Measurements from ENCODE around the gene TRIM65. TPM values are rescaled to one million over a fixed set of nuclear protein-coding genes. Genes with fewer than 3 reads are reported as not detected.

TRIM65 gene
- total and polyA plus RNA-seq, 5 experiments from 2014 or later: 13.4 to 40.9 (median 31.8) TPM

- no peak overlapping the region for H3K27ac Mint-ChIP-seq
Measured at GRCh38 chr17:75913537-75914210, 16.9 kb upstream of the TRIM65 start.

GRCh38 chr17:75910699-75911098, 13.9 kb upstream of the TRIM65 start:
- no peaks in the 10 kb centered on the region for H3K27me3 Mint-ChIP-seq
- peaks cover 0 to 23% (median 0%) of the 10 kb centered on the region in 3 donors for H3K36me3 Mint-ChIP-seq
- POLR2A ChIA-PET: interaction anchor here (2.1 kb wide), 1 partner anchor 15 kb away, joined by 7 read pairs; the partner anchor contains the start of gene TRIM65
- no peak overlapping the region for H3K4me3 Mint-ChIP-seq
- peaks cover 4 to 16% (median 10%) of the 10 kb centered on the region in 4 donors for H3K4me1 Mint-ChIP-seq
- no peak for ATAC-seq
- DNase-seq: no peak
- H3K27ac Mint-ChIP-seq: no peak overlapping the region
- H3K9me3 Mint-ChIP-seq: no peaks in the 10 kb centered on the region

More at GRCh38 chr17:75913537-75914210, 16.9 kb upstream of the TRIM65 start:
- Mint-ChIP-seq H3K27me3 (no peaks in the 10 kb centered on the region), H3K36me3 (peaks cover 0 to 28% (median 0%) of the 10 kb centered on the region in 3 donors), H3K9me3 (no peaks in the 10 kb centered on the region), H3K4me3 (no peak overlapping the region), H3K4me1 (peaks cover 0 to 13% (median 5%) of the 10 kb centered on the region in 4 donors)
- POLR2A ChIA-PET: no interaction called here
- DNase-seq (no peak), ATAC-seq (no peak)

GRCh38 chr17:75909812-75910274, 13.1 kb upstream of the TRIM65 start:
- no peaks in the 10 kb centered on the region for H3K9me3 Mint-ChIP-seq
- POLR2A ChIA-PET: interaction anchor here (0.5 to 1.1 kb wide), 4 partner anchors 10 to 182 kb away, joined by 3 to 4 read pairs (median 3); no protein-coding TSS in a partner anchor
- peaks cover 6 to 20% (median 13%) of the 10 kb centered on the region in 4 donors for H3K4me1 Mint-ChIP-seq
- no peaks in the 10 kb centered on the region for H3K27me3 Mint-ChIP-seq
- H3K4me3 Mint-ChIP-seq: peak overlapping the region in 7 of 10 donors; percentile 14 to 54 (median 30)
- H3K36me3 Mint-ChIP-seq: peaks cover 0 to 20% (median 0%) of the 10 kb centered on the region in 3 donors
- no peak for ATAC-seq
- no peak for DNase-seq
- peak overlapping the region in 4 of 10 donors; percentile 46 to 74 (median 60) for H3K27ac Mint-ChIP-seq

GRCh38 chr17:75909051-75909811, 12.5 kb upstream of the TRIM65 start:
- peaks cover 0 to 16% (median 0%) of the 10 kb centered on the region in 3 donors for H3K36me3 Mint-ChIP-seq
- no peak for DNase-seq
- peaks cover 6 to 23% (median 14%) of the 10 kb centered on the region in 4 donors for H3K4me1 Mint-ChIP-seq
- POLR2A ChIA-PET: interaction anchor here (0.5 to 1.1 kb wide), 5 partner anchors 10 to 183 kb away, joined by 3 to 4 read pairs (median 3); no protein-coding TSS in a partner anchor
- H3K27me3 Mint-ChIP-seq: no peaks in the 10 kb centered on the region
- H3K9me3 Mint-ChIP-seq: no peaks in the 10 kb centered on the region
- H3K4me3 Mint-ChIP-seq: peak overlapping the region in 3 of 10 donors; percentile 10 to 34 (median 33)
- peak overlapping the region in 2 of 10 donors; percentile 46 to 69 for H3K27ac Mint-ChIP-seq
- ATAC-seq: no peak

GRCh38 chr17:75908201-75908600, 11.4 kb upstream of the TRIM65 start:
- ATAC-seq (no peak), DNase-seq (no peak)
- H3K4me1 Mint-ChIP-seq: peaks cover 9 to 29% (median 22%) of the 10 kb centered on the region in 4 donors
- H3K9me3 Mint-ChIP-seq: no peaks in the 10 kb centered on the region
- H3K4me3 Mint-ChIP-seq: peak overlapping the region in 2 of 10 donors; percentile 24 to 70
- H3K27ac Mint-ChIP-seq: peak overlapping the region in 1 of 10 donors; percentile 80
- H3K36me3 Mint-ChIP-seq: peaks cover 0 to 15% (median 0%) of the 10 kb centered on the region in 3 donors
- POLR2A ChIA-PET: interaction anchor here (1.1 kb wide), 1 partner anchor 12 kb away, joined by 3 read pairs; no protein-coding TSS in a partner anchor
- no peaks in the 10 kb centered on the region for H3K27me3 Mint-ChIP-seq

GRCh38 chr17:75906143-75906884, 9.6 kb upstream of the TRIM65 start:
- POLR2A ChIA-PET: interaction anchor here (0.6 to 4.8 kb wide), 8 partner anchors 10 to 123 kb away, joined by 3 to 47 read pairs (median 7); partner anchors contain the start of genes TRIM65, UNK and WBP2
- Mint-ChIP-seq H3K27ac (peak overlapping the region in 9 of 10 donors; percentile 37 to 84 (median 78)), H3K4me1 (peaks cover 9 to 30% (median 22%) of the 10 kb centered on the region in 4 donors), H3K27me3 (no peaks in the 10 kb centered on the region), H3K9me3 (no peaks in the 10 kb centered on the region), H3K4me3 (peak overlapping the region; percentile 28 to 58 (median 52)), H3K36me3 (peaks cover 0 to 14% (median 0%) of the 10 kb centered on the region in 3 donors)
- no peak for ATAC-seq
- DNase-seq: no peak

GRCh38 chr17:75904749-75905521, 8.2 kb upstream of the TRIM65 start, which contains the start of gene MRPL38:
Gene MRPL38 (minus strand): TSS chr17:75904884. CDS start chr17:75904875, 9 bp downstream.
- Mint-ChIP-seq H3K4me1 (peaks cover 9 to 29% (median 21%) of the 10 kb centered on the region in 4 donors), H3K9me3 (no peaks in the 10 kb centered on the region), H3K36me3 (peaks cover 0 to 20% (median 0%) of the 10 kb centered on the region in 3 donors), H3K27ac (peak within 1 kb of the TSS; percentile 85 to 97 (median 95)), H3K27me3 (no peaks in the 10 kb centered on the region), H3K4me3 (peak within 1 kb of the TSS; percentile 83 to 94 (median 90))
- DNase-seq (peak; percentile 87 to 96 (median 92)), ATAC-seq (peak; percentile 95 to 97)
- POLR2A ChIA-PET: interaction anchor here (0.9 to 4.8 kb wide), 21 partner anchors 8 to 360 kb away, joined by 3 to 47 read pairs (median 4); partner anchors contain the start of genes EXOC7, TRIM47, TRIM65 and UBALD2

- DNase-seq (no peak), ATAC-seq (no peak)
- Mint-ChIP-seq H3K27ac (no peak overlapping the region), H3K36me3 (peaks cover 0 to 37% (median 0%) of the 10 kb centered on the region in 3 donors), H3K4me1 (peaks cover 7 to 28% (median 17%) of the 10 kb centered on the region in 4 donors), H3K9me3 (no peaks in the 10 kb centered on the region), H3K4me3 (no peak overlapping the region), H3K27me3 (no peaks in the 10 kb centered on the region)
- POLR2A ChIA-PET: interaction anchor here (1.1 to 4.8 kb wide), 6 partner anchors 8 to 148 kb away, joined by 3 to 47 read pairs (median 10); partner anchors contain the start of genes GALK1, TRIM47 and WBP2
Measured at GRCh38 chr17:75902406-75902805, 5.7 kb upstream of the TRIM65 start.

GRCh38 chr17:75901727-75902126, 5.0 kb upstream of the TRIM65 start:
- DNase-seq: no peak
- Mint-ChIP-seq H3K4me1 (peaks cover 7 to 28% (median 18%) of the 10 kb centered on the region in 4 donors), H3K27me3 (no peaks in the 10 kb centered on the region), H3K9me3 (no peaks in the 10 kb centered on the region), H3K4me3 (peak overlapping the region in 2 of 10 donors; percentile 30 to 34), H3K27ac (no peak overlapping the region), H3K36me3 (peaks cover 0 to 37% (median 0%) of the 10 kb centered on the region in 3 donors)
- ATAC-seq: no peak
- POLR2A ChIA-PET: interaction anchor here (1.4 to 4.8 kb wide), 3 partner anchors 23 to 47 kb away, joined by 4 to 47 read pairs (median 20); partner anchors contain the start of genes TRIM47 and WBP2

GRCh38 chr17:75900691-75901533, 4.2 kb upstream of the TRIM65 start:
- Mint-ChIP-seq H3K36me3 (peaks cover 0 to 37% (median 0%) of the 10 kb centered on the region in 3 donors), H3K27ac (peak overlapping the region in 1 of 10 donors; percentile 43), H3K9me3 (no peaks in the 10 kb centered on the region), H3K4me1 (peaks cover 3 to 24% (median 18%) of the 10 kb centered on the region in 4 donors), H3K4me3 (no peak overlapping the region), H3K27me3 (no peaks in the 10 kb centered on the region)
- DNase-seq (no peak), ATAC-seq (no peak)
- POLR2A ChIA-PET: interaction anchor here (0.5 to 9.7 kb wide), 4 partner anchors 23 to 142 kb away, joined by 3 to 192 read pairs (median 4); partner anchors contain the start of genes TRIM47 and WBP2
